GM10248 (cell line): Measurements from ENCODE around the gene ANK2.

Experiments
- CTCF ChIA-PET: fragments of 300-600 bp; sonication (Branson Sonifier 250); formaldehyde crosslinking; extraction: SDS; loops from one replicate; lab custom pipeline; 2021; ENCODE audit warnings: antibody characterized with exemption; lab: Yijun Ruan, JAX
- POLR2A ChIA-PET: fragments of 350-650 bp; sonication (Branson Sonifier 250); formaldehyde crosslinking; extraction: SDS; loops from one replicate; lab custom pipeline; 2020; ENCODE audit warnings: antibody characterized with exemption; lab: Yijun Ruan, JAX
- DNase-seq: peaks from one replicate; pipeline ENCODE4 v3.0.0; 2012; ENCODE audit errors: extremely low spot score
- TF ChIP-seq, protein P1 (sequence below): IDR thresholded peaks from 2 replicates; pipeline ENCODE4 v1.5.1; 2012; ENCODE audit warnings: mild to moderate bottlenecking, low read depth; ENCODE audit errors: extremely low read depth, missing control alignments, control extremely low read depth

The ANK2 gene

DNA sequence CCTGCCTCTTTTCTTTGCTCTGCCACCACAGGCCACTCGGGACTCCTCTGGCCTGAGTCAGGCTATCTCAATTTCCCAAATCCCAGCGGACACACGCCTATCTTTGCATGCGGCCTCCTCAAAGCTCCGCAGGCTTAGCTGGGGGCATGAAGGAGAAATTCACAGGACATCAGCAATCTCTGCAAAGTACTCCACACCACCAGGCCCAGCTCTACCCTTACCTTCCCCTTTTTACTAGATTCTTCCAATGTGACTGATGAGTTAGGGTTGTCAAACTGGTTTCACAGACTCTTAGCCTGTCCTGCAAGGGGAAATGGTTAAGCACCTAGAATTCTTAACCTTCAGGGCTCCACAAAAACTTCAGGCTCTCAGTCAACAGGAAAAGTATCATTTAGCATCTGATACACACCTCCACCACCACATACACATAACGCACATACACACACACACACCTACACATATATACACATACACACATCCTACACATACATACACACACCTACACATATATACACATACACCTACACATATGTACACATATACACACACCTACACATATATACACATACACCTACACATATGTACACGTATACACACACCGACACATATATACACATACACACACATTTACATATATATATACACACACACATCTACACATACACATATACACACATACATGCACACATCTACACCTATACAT is 349.1 kb downstream of the ANK2 start:
- CTCF ChIA-PET = interaction anchor here (0.7 to 1.7 kb wide), 2 partner anchors 11 to 673 kb away, joined by 3 to 4 read pairs; no protein-coding TSS in a partner anchor

DNA sequence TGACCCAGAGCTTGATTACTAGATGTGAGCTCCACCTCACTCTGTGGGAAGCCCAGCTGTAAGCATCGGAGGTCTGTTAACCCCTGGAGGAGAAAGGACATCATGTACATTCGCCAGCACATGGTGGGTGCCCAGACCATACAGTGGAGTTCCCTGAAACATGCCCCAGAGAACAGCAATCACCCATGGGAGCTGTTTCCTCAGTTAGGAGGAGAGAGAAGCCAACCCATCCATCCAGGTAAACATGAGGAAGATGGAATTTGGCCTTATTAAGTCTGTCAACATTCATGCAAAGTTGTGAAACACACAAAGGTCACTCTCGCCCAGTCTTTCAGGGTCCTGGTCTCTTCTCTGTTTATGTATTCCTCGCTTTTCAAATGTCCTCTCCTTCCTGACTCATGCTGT is 354.7 kb downstream of the ANK2 start:
- ChIA-PET POLR2A (no interaction called here), CTCF (interaction anchor here (1.1 to 3.4 kb wide), 2 partner anchors 9 to 144 kb away, joined by 3 to 20 read pairs; no protein-coding TSS in a partner anchor)
- DNase-seq = no peak
- TF ChIP-seq, protein P1, sequence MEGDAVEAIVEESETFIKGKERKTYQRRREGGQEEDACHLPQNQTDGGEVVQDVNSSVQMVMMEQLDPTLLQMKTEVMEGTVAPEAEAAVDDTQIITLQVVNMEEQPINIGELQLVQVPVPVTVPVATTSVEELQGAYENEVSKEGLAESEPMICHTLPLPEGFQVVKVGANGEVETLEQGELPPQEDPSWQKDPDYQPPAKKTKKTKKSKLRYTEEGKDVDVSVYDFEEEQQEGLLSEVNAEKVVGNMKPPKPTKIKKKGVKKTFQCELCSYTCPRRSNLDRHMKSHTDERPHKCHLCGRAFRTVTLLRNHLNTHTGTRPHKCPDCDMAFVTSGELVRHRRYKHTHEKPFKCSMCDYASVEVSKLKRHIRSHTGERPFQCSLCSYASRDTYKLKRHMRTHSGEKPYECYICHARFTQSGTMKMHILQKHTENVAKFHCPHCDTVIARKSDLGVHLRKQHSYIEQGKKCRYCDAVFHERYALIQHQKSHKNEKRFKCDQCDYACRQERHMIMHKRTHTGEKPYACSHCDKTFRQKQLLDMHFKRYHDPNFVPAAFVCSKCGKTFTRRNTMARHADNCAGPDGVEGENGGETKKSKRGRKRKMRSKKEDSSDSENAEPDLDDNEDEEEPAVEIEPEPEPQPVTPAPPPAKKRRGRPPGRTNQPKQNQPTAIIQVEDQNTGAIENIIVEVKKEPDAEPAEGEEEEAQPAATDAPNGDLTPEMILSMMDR = no peak

More for the DNA sequence above, 349.1 kb downstream of the ANK2 start:
- POLR2A ChIA-PET = no interaction called here
- DNase-seq = no peak
- TF ChIP-seq, protein P1 = no peak

DNA sequence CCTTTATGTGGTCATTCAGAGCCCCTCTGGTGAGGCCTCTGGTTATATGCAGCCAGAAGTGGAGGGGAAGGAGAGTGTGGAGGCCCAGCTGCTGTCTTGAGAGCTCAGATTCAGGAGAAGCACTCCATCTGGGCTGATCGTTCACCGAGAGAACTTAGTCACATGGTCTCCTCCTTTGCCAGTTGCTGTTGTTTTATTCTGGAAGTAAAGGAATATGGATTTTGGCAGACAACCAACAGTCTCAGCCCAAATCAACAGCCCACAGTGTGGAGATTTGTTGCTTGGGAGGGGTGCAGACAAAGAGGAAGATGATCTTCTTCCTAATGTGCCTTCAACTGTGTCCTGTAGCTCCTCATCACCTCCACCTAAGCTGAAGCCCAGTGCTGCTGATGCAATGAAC is 355.4 kb downstream of the ANK2 start:
- TF ChIP-seq, protein P1 = no peak
- ChIA-PET CTCF (interaction anchor here (3.4 kb wide), 1 partner anchor 10 kb away, joined by 20 read pairs; no protein-coding TSS in a partner anchor), POLR2A (no interaction called here)
- no peak for DNase-seq

DNA sequence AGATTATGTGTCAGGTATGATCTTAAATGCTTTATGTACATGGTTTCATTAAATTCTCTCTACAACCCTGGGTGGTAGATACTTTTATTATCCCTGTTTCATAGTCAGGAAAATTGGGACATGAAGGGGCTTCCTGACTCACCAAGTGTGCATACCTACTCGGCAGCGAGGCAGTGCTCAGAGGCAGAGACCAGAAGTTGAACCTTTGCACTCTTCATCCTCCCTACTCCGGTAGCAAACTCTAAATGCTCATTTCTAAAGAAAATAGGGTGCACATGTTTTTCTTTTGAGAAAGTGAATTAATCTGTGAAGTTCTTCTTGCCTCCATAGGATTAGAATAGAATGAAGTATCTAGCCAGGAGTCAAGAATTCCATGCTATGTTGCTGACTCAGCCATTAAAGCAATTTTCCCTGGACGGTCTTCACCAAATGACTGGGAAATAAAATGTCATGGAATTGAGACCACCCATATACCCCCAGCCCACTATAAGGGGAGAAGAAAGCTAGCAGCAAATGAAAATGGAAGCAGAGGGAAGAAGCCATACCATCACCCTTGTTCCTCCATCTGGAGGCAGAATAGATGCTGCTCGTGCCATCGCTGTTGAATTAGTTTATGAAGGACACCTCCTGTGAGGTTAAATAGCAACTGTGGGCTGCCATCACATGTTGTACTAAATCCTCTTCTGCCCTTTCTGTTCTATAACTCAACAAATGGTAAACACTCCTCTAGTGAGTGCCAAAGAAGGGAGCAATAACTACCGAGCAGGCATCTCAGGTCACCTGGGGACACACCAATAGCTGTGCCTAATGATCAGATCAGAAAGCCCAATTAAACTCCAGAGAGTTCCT is 356.6 kb downstream of the ANK2 start:
- POLR2A ChIA-PET = no interaction called here

DNA sequence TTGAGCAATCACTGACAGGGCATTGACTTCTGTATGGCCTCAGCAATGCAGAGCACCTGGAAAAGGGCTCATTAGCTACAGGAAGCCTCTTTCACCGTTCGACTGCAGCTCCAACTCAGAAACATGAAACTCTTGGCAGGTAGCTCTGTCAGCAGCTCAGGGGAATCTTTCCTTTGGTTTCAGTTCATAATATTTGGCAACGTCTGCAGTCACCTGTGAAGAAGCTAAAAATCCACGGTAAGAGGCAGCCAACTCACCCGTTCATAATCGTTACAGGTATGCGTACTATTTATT is 357.2 kb downstream of the ANK2 start:
- no peak for DNase-seq
- TF ChIP-seq, protein P1 = no peak
- CTCF ChIA-PET = interaction anchor here (1.0 kb wide), 1 partner anchor 10 kb away, joined by 4 read pairs; no protein-coding TSS in a partner anchor
- POLR2A ChIA-PET = no interaction called here

More for the DNA sequence above, 356.6 kb downstream of the ANK2 start:
- no peak for DNase-seq
- TF ChIP-seq, protein P1 = no peak
- CTCF ChIA-PET = interaction anchor here (1.0 to 3.4 kb wide), 2 partner anchors 9 to 11 kb away, joined by 4 to 20 read pairs; no protein-coding TSS in a partner anchor

DNA sequence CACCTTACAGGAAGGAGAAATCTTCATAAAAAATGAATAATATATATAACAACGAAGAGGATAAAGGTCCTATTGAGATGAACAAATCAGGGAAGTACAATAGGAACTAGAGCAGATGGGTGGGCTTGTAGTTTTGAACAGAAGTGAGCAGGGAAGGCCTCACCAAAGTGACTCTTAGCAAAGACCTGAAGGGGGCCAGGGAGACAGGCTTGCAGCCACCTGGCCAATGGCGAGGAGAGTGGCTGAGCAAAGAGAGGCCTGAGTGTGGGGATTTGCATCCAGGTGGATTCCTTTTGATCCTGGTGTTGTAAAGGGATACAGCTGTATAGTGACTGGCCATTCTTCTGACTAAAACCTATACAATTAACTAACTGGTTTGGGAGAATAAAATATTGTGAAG is 358.0 kb downstream of the ANK2 start:
- TF ChIP-seq, protein P1 = no peak
- ChIA-PET POLR2A (no interaction called here), CTCF (no interaction called here)
- no peak for DNase-seq
